GM23248 (cell line): Measurements from ENCODE around the gene LRRC55. TPM values are rescaled to one million over a fixed set of nuclear protein-coding genes. Genes with fewer than 3 reads are reported as not detected.

Source experiments
- DNase-seq: peaks from one replicate; pipeline ENCODE4 v3.0.0-alpha.2; 2015
- H2AFZ ChIP-seq: fragments of 200-600 bp; sonication (generic); 2 replicates; pipeline ENCODE4 v1.6.1; 2016; ENCODE audit warnings: antibody characterized with exemption
- H3F3A ChIP-seq: fragments of 200-600 bp; sonication (generic); 2 replicates; pipeline ENCODE4 v1.6.1; 2016; ENCODE audit warnings: mild to moderate bottlenecking, antibody characterized with exemption, mixed run types; ENCODE audit not compliant: insufficient read depth
- H3K27ac ChIP-seq: fragments of 200-600 bp; sonication (generic); 2 replicates; pipeline ENCODE4 v1.5.1; 2016; ENCODE audit warnings: mild to moderate bottlenecking
- H3K27me3 ChIP-seq: fragments of 200-600 bp; sonication (generic); replicated peaks from 2 replicates; pipeline ENCODE4 v1.6.1; 2016; ENCODE audit warnings: mild to moderate bottlenecking; ENCODE audit not compliant: insufficient read depth
- H3K36me3 ChIP-seq: fragments of 200-600 bp; sonication (generic); 2 replicates; pipeline ENCODE4 v1.6.1; 2016; ENCODE audit warnings: low read depth, mild to moderate bottlenecking
- H3K4me1 ChIP-seq: fragments of 200-600 bp; sonication (generic); 2 replicates; pipeline ENCODE4 v1.6.1; 2016; ENCODE audit warnings: mild to moderate bottlenecking; ENCODE audit not compliant: insufficient read depth
- H3K4me2 ChIP-seq: fragments of 200-600 bp; sonication (generic); one replicate; pipeline ENCODE4 v1.6.1; 2016; ENCODE audit warnings: mild to moderate bottlenecking; ENCODE audit not compliant: unreplicated experiment
- H3K4me3 ChIP-seq: fragments of 200-600 bp; sonication (generic); 2 replicates; pipeline ENCODE4 v1.5.1; 2016; ENCODE audit warnings: mild to moderate bottlenecking
- H3K79me2 ChIP-seq: fragments of 200-600 bp; sonication (generic); 2 replicates; pipeline ENCODE4 v1.6.1; 2016; ENCODE audit warnings: mild to moderate bottlenecking; ENCODE audit not compliant: insufficient read depth
- H3K9ac ChIP-seq: fragments of 200-600 bp; sonication (generic); 2 replicates; pipeline ENCODE4 v1.6.1; 2016; ENCODE audit warnings: mild to moderate bottlenecking
- H3K9me2 ChIP-seq: fragments of 200-600 bp; sonication (generic); 2 replicates; pipeline ENCODE4 v1.6.1; 2016; ENCODE audit warnings: mixed run types, mild to moderate bottlenecking, moderate library complexity; ENCODE audit not compliant: insufficient read depth
- H3K9me3 ChIP-seq: fragments of 200-600 bp; sonication (generic); one replicate; pipeline ENCODE4 v1.6.1; 2017; ENCODE audit warnings: low read depth
- H4K20me1 ChIP-seq: fragments of 200-600 bp; sonication (generic); 2 replicates; pipeline ENCODE4 v1.6.0; 2016; ENCODE audit not compliant: insufficient read depth
- EZH2 ChIP-seq: fragments of 200-600 bp; sonication (generic); IDR thresholded peaks from 2 replicates; pipeline ENCODE4 v1.6.1; 2018; ENCODE audit warnings: antibody characterized with exemption, mild to moderate bottlenecking; ENCODE audit not compliant: insufficient read depth, poor library complexity, severe bottlenecking
- EZH2phosphoT487 ChIP-seq: fragments of 200-600 bp; sonication (generic); IDR thresholded peaks from 2 replicates; pipeline ENCODE4 v1.6.1; 2018; ENCODE audit warnings: antibody characterized with exemption, moderate library complexity, mild to moderate bottlenecking, low read depth; ENCODE audit not compliant: insufficient read depth
- WGBS, 2 experiments: methylation state at CpG; one replicate each; pipeline ENCODE4 v1.1.6; 2015 to 2017; ENCODE audit warnings: low lambda C conversion rate in 2 of 2, low coverage in 1 of 2; ENCODE audit errors: missing lambda C conversion rate in 2 of 2; 5-methylcytosine and 5-hydroxymethylcytosine counted together
- in situ Hi-C: fragments of 300-500 bp; cut with MboI; formaldehyde crosslinking; loops from 2 replicates; pipeline ENCODE4 v1.15.0; 2020
- polyA plus RNA-seq: library from polyadenylated mRNA; unstranded; fragments of >200 nt; fragmentation: Nextera tagmentation; extraction: Ambion mirVana; gene quantifications from 2 replicates; pipeline ENCODE4 v1.2.1, GENCODE V29; 2016
- total RNA-seq: library from RNA; depleted of rRNA; stranded (reverse); fragments of >200 nt; shearing (Covaris generic); gene quantifications from 2 replicates; pipeline ENCODE4 v1.2.3, GENCODE V29; 2014

The LRRC55 gene
- total and polyA plus RNA-seq, 2 experiments from 2014 or later, result not detected

- Histone ChIP-seq H3K27ac (no peak overlapping the region), H3K27me3 (no peaks in the 10 kb centered on the region), H3K4me3 (peak overlapping the region; percentile 36; the same call in 1 of the 2 replicates), H2AFZ (peak overlapping the region; percentile 24), H3K79me2 (no peaks in the 10 kb centered on the region), H3K9ac (no peak overlapping the region), H4K20me1 (no peaks in the 10 kb centered on the region), H3K9me3 (no peaks in the 10 kb centered on the region), H3K36me3 (no peaks in the 10 kb centered on the region), H3F3A (peaks cover 8% of the 10 kb centered on the region; the same call in 1 of the 2 replicates), H3K4me2 (peak overlapping the region; percentile 54), H3K9me2 (peaks cover 4% of the 10 kb centered on the region; the same call in 1 of the 2 replicates), H3K4me1 (peaks cover 21% of the 10 kb centered on the region)
- WGBS, 2 experiments, result 55 to 57% methylated on average over 2 of the region's 2 CpGs
- in situ Hi-C loops, result no loop called here
- peak; percentile 26 for DNase-seq
- TF ChIP-seq EZH2 (no peak), EZH2phosphoT487 (no peak)
These were observed 32.3 kb downstream of the LRRC55 start for GRCh38 chr11:57214098-57214417.

- Histone ChIP-seq H2AFZ (peak overlapping the region; percentile 24), H3F3A (peaks cover 8% of the 10 kb centered on the region; the same call in 1 of the 2 replicates), H3K79me2 (no peaks in the 10 kb centered on the region), H3K9me2 (peaks cover 4% of the 10 kb centered on the region; the same call in 1 of the 2 replicates), H3K4me3 (peak overlapping the region; percentile 36; the same call in 1 of the 2 replicates), H3K36me3 (no peaks in the 10 kb centered on the region), H3K27ac (no peak overlapping the region), H3K9ac (no peak overlapping the region), H3K4me1 (peaks cover 21% of the 10 kb centered on the region), H4K20me1 (no peaks in the 10 kb centered on the region), H3K4me2 (peak overlapping the region; percentile 54), H3K9me3 (no peaks in the 10 kb centered on the region), H3K27me3 (no peaks in the 10 kb centered on the region)
- in situ Hi-C loops, result no loop called here
- peak; percentile 91 for DNase-seq
- 6 to 14% methylated on average over 3 of the region's 3 CpGs for WGBS, 2 experiments
- TF ChIP-seq EZH2 (no peak), EZH2phosphoT487 (no peak)
These were observed 32.7 kb downstream of the LRRC55 start for GRCh38 chr11:57214494-57214893.

- WGBS, 2 experiments, result 60 to 69% methylated on average over 4 of the region's 4 CpGs
These were observed 34.7 kb downstream of the LRRC55 start for GRCh38 chr11:57216463-57216862.

GRCh38 chr11:57217053-57217452 lies 35.3 kb downstream of the LRRC55 start:
- Histone ChIP-seq H3K4me2 (no peak overlapping the region), H3K27ac (no peak overlapping the region), H3K4me3 (no peak overlapping the region), H3K4me1 (peaks cover 28% of the 10 kb centered on the region), H3K9ac (no peak overlapping the region), H3K9me2 (peaks cover 3% of the 10 kb centered on the region; the same call in 1 of the 2 replicates), H3K36me3 (no peaks in the 10 kb centered on the region), H2AFZ (no peak overlapping the region), H3K27me3 (no peaks in the 10 kb centered on the region), H3K79me2 (no peaks in the 10 kb centered on the region), H3F3A (peaks cover 5% of the 10 kb centered on the region; the same call in 1 of the 2 replicates), H4K20me1 (no peaks in the 10 kb centered on the region), H3K9me3 (no peaks in the 10 kb centered on the region)
- TF ChIP-seq EZH2 (no peak), EZH2phosphoT487 (no peak)
- 44% methylated on average over 4 of the region's 4 CpGs for WGBS, 2 experiments
- no peak for DNase-seq
- in situ Hi-C loops, result no loop called here

More at GRCh38 chr11:57216463-57216862, 34.7 kb downstream of the LRRC55 start:
- no peaks in the 10 kb centered on the region for H3K36me3 ChIP-seq
- peaks cover 22% of the 10 kb centered on the region for H3K4me1 ChIP-seq
- no peak for DNase-seq
- no peak overlapping the region for H2AFZ ChIP-seq
- TF ChIP-seq EZH2phosphoT487, result no peak
- H3K27ac ChIP-seq, result no peak overlapping the region
- H3K27me3 ChIP-seq, result no peaks in the 10 kb centered on the region
- peaks cover 4% of the 10 kb centered on the region; the same call in 1 of the 2 replicates for H3K9me2 ChIP-seq
- H3K79me2 ChIP-seq, result no peaks in the 10 kb centered on the region
- no peak overlapping the region for H3K4me2 ChIP-seq
- peaks cover 7% of the 10 kb centered on the region; the same call in 1 of the 2 replicates for H3F3A ChIP-seq
- no peaks in the 10 kb centered on the region for H4K20me1 ChIP-seq
- no peak overlapping the region for H3K4me3 ChIP-seq
- H3K9me3 ChIP-seq, result no peaks in the 10 kb centered on the region
- H3K9ac ChIP-seq, result no peak overlapping the region
- in situ Hi-C loops, result no loop called here
